ENCODE data around the gene USF2. TPM values are rescaled to one million over a fixed set of nuclear protein-coding genes. Genes with fewer than 3 reads are reported as not detected.

Gene USF2
- total RNA-seq, 1 experiment from 2014 or later = 123 TPM

DNA sequence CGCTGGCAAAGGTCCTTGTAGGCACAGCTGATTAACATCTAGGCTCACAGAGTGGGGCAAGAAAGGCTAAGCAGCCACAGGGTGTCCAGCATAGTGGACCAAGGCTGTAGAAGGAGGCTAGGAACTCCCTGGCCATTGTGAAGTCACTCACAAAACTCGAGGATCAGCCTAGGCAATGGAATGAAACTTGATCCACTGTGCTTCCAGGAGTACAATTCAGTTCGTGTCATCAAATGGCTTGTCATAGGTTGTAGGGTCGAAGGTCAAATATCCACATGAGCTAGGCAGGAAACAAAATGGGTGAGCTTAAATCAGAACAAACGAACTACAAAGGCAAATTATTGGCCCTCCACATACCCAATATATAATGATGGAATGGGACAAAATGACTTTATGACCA, 35.9 kb upstream of the USF2 start:
- Histone ChIP-seq H3K79me1 (ENCODE audit: insufficient read depth, low read depth, low read length, poor library complexity, severe bottlenecking) (no peaks in the 10 kb centered on the region), H3K56ac (ENCODE audit: insufficient read length, low read depth, low read length) (no peak overlapping the region), H3K4me2 (ENCODE audit: insufficient read depth, insufficient read length, low read length) (no peak overlapping the region), H2BK12ac (ENCODE audit: insufficient read length, low read depth, low read length) (no peak overlapping the region), H2BK20ac (ENCODE audit: low read depth, low read length, poor library complexity, severe bottlenecking) (no peak overlapping the region), H4K20me1 (ENCODE audit: control insufficient read depth, insufficient read depth, insufficient read length) (no peaks in the 10 kb centered on the region), H3K9ac (ENCODE audit: extremely low read depth, insufficient read length, low read length) (no peak overlapping the region), H2AK5ac (ENCODE audit: insufficient read length, low read length) (no peak overlapping the region), H3K14ac (ENCODE audit: insufficient read depth, low read length) (no peak overlapping the region), H3K27ac (ENCODE audit: insufficient read length, low read depth, low read length) (no peak overlapping the region), H2AFZ (ENCODE audit: low read length) (no peak overlapping the region), H3K23ac (ENCODE audit: insufficient read length, low read depth, low read length) (no peak overlapping the region), H4K8ac (replicated peaks; ENCODE audit: insufficient read length, low read depth, low read length) (no peak overlapping the region), H3K4me1 (ENCODE audit: insufficient read depth, low read length) (no peaks in the 10 kb centered on the region; the same call in 1 of the 2 replicates), H3K4ac (ENCODE audit: low read depth, low read length) (no peak overlapping the region), H3K27me3 (ENCODE audit: insufficient read depth, low read length) (no peaks in the 10 kb centered on the region), H3K18ac (ENCODE audit: insufficient read length, low read depth, low read length) (no peak overlapping the region), H3T11ph (ENCODE audit: low read length) (no peak overlapping the region), H4K5ac (ENCODE audit: insufficient read length, low read depth, low read length) (no peak overlapping the region), H3K23me2 (ENCODE audit: insufficient read length, low read depth, low read length, poor library complexity, severe bottlenecking) (no peaks in the 10 kb centered on the region), H2BK120ac (ENCODE audit: low read depth, low read length, poor library complexity, severe bottlenecking) (no peak overlapping the region), H2BK5ac (ENCODE audit: insufficient read length, low read length) (no peak overlapping the region), H3K79me2 (ENCODE audit: insufficient read depth, low read length) (no peaks in the 10 kb centered on the region), H4K91ac (ENCODE audit: insufficient read length, low read depth, low read length) (no peak overlapping the region), H2BK15ac (ENCODE audit: low read depth, low read length) (no peak overlapping the region), H3K9me3 (ENCODE audit: control insufficient read depth, low read depth, low read length) (no peaks in the 10 kb centered on the region)
- no CpG with 5 or more reads among the region's 5 CpGs for WGBS (ENCODE audit: extremely low coverage, insufficient read length, low lambda C conversion rate)
- Mint-ChIP-seq H3K27ac (no peak overlapping the region), H3K36me3 (ENCODE audit: insufficient read depth in 1 of 3, low read depth in 3 of 3) (peaks cover 0 to 4% (median 1%) of the 10 kb centered on the region in 3 experiments; a peak in 1 of 7 replicates), H3K9me3 (peaks cover 5 to 13% of the 10 kb centered on the region in 2 experiments; a peak in 2 of 5 replicates), H3K4me1 (no peaks in the 10 kb centered on the region; a peak in 1 of 4 replicates), H3K4me3 (no peak overlapping the region), H3K27me3 (ENCODE audit: low read depth) (peaks cover 6% of the 10 kb centered on the region)
- no peak for DNase-seq
- TF ChIP-seq, protein P1, sequence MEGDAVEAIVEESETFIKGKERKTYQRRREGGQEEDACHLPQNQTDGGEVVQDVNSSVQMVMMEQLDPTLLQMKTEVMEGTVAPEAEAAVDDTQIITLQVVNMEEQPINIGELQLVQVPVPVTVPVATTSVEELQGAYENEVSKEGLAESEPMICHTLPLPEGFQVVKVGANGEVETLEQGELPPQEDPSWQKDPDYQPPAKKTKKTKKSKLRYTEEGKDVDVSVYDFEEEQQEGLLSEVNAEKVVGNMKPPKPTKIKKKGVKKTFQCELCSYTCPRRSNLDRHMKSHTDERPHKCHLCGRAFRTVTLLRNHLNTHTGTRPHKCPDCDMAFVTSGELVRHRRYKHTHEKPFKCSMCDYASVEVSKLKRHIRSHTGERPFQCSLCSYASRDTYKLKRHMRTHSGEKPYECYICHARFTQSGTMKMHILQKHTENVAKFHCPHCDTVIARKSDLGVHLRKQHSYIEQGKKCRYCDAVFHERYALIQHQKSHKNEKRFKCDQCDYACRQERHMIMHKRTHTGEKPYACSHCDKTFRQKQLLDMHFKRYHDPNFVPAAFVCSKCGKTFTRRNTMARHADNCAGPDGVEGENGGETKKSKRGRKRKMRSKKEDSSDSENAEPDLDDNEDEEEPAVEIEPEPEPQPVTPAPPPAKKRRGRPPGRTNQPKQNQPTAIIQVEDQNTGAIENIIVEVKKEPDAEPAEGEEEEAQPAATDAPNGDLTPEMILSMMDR (conservative IDR thresholded peaks at IDR 0.05) = no peak
